Measurements from ENCODE around the gene DOK7. TPM values are rescaled to one million over a fixed set of nuclear protein-coding genes. Genes with fewer than 3 reads are reported as not detected.

Gene DOK7
- total RNA-seq, 1 donor from 2014 or later: not detected

GRCh38 chr4:3523146-3523627 lies 60.1 kb downstream of the DOK7 start:
- Mint-ChIP-seq H3K4me1 (peaks cover 9% of the 10 kb centered on the region), H3K4me3 (no peak overlapping the region), H3K36me3 (ENCODE audit: low read depth) (no peaks in the 10 kb centered on the region), H3K9me3 (no peaks in the 10 kb centered on the region), H3K27ac (ENCODE audit: unreplicated experiment) (no peak overlapping the region), H3K27me3 (ENCODE audit: low read depth) (no peaks in the 10 kb centered on the region)
- no peak for DNase-seq (ENCODE audit: low read depth, low spot score)
- TF ChIP-seq CTCF (conservative IDR thresholded peaks at IDR 0.05): no peak

GRCh38 chr4:3523628-3524221 lies 60.6 kb downstream of the DOK7 start:
- Mint-ChIP-seq H3K36me3 (ENCODE audit: low read depth) (no peaks in the 10 kb centered on the region), H3K27ac (ENCODE audit: unreplicated experiment) (no peak overlapping the region), H3K4me1 (peaks cover 9% of the 10 kb centered on the region), H3K9me3 (no peaks in the 10 kb centered on the region), H3K27me3 (ENCODE audit: low read depth) (no peaks in the 10 kb centered on the region), H3K4me3 (no peak overlapping the region)
- no peak for TF ChIP-seq CTCF (conservative IDR thresholded peaks at IDR 0.05)
- no peak for DNase-seq (ENCODE audit: low read depth, low spot score)

DNA sequence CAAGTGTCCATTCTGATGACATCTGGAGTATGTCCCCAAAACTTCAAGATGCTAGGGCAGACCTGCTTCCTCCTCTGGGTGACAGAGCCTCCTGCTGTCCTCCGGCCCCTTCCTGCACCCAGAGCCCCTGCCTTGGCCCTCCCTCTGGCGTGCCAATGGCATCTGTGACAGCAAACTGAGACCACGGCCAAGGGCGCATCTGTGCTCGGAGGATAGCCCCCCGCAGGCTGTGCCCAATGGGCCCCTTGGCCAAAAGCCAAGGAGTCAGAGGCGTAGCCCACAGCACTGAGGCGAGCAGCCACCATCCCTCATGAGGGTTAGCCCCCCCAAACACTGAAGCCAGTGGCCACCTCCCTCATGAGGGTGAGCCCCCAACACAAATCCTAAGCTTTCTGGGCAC lies 61.2 kb downstream of the DOK7 start:
- Mint-ChIP-seq H3K36me3 (ENCODE audit: low read depth) (no peaks in the 10 kb centered on the region), H3K27me3 (ENCODE audit: low read depth) (no peaks in the 10 kb centered on the region), H3K9me3 (no peaks in the 10 kb centered on the region), H3K4me1 (peaks cover 12% of the 10 kb centered on the region), H3K27ac (ENCODE audit: unreplicated experiment) (no peak overlapping the region), H3K4me3 (no peak overlapping the region)
- no peak for DNase-seq (ENCODE audit: low read depth, low spot score)
- no peak for TF ChIP-seq CTCF (conservative IDR thresholded peaks at IDR 0.05)

DNA sequence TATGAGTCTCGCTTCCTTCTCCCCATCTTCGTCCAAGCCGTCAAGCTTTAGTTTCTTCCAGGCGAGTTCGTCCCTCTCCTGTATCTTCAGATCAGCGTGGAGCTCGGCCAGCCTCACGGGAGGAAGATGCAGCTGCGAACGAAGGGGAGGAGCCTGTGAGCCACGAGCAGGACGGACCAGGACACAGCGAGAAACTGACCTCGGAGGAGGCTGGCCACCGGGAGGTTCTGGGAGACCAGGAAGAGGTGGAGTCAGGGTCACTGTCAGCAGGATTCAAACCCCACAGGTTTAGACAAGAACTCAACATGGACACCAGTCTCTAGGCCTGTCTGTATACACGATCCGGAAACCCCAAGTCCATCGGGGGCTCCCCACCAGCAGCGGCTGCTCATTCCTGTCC lies 61.8 kb downstream of the DOK7 start:
- Mint-ChIP-seq H3K36me3 (ENCODE audit: low read depth) (no peaks in the 10 kb centered on the region), H3K4me1 (peaks cover 18% of the 10 kb centered on the region), H3K27me3 (ENCODE audit: low read depth) (no peaks in the 10 kb centered on the region), H3K27ac (ENCODE audit: unreplicated experiment) (no peak overlapping the region), H3K4me3 (no peak overlapping the region), H3K9me3 (no peaks in the 10 kb centered on the region)
- TF ChIP-seq CTCF (conservative IDR thresholded peaks at IDR 0.05): no peak
- no peak for DNase-seq (ENCODE audit: low read depth, low spot score)

DNA sequence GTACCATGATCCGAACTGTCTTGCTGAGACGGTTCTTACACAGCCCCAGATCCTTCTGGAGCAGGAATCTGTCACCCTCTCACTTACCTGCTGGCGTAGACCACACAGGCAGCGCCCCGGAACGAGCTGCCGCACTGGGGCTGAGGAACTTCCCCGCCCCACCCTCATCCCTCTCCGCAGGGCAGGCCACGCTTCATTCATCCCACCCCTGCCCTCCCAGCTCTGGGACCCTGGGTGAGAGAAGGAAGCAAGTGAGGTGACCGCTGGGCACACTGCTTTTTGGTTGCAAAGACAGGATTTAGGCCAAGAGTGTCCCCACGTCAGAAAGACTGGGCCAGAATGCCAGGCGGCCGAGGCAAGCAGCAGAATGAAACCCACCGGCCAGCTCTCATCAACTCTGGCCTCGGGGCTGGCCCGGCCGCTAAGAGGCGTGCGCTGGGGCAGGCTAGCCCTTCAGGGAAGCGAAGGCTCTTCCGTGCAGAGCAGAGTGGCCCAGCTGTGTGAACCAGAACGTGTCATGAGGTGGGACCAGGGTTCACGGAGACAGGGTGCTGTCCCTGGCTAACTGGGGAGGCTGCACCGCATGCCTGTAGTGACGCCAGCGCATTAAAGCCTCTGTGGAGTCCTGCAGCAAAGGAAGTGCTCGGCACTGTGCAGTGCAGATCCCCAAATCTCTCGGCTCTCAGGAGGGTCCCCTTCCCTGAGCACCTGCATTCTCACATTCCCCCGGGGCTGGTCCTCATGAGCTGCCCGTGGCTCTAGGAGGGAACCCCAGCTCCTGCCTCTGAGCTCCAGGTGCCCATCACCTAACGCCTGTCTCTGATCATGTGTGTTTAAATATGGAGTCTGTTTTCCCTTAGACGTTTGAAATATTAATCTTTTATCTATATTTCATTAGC lies 62.7 kb downstream of the DOK7 start:
- Mint-ChIP-seq H3K4me3 (peak overlapping the region; percentile 8), H3K36me3 (ENCODE audit: low read depth) (no peaks in the 10 kb centered on the region), H3K27me3 (ENCODE audit: low read depth) (no peaks in the 10 kb centered on the region), H3K4me1 (peaks cover 23% of the 10 kb centered on the region), H3K27ac (ENCODE audit: unreplicated experiment) (no peak overlapping the region), H3K9me3 (no peaks in the 10 kb centered on the region)
- DNase-seq (ENCODE audit: low read depth, low spot score): no peak
- TF ChIP-seq CTCF (conservative IDR thresholded peaks at IDR 0.05): no peak

Measured in neural crest cell (in vitro differentiated cells).